PFSK-1 (cell line): Measurements from ENCODE around the gene ECE2.

Experiments used
- FOXP2 ChIP-seq: optimal IDR thresholded peaks from 2 replicates; pipeline ENCODE3; 2011; ENCODE audit warnings: borderline replicate concordance, control low read depth, inconsistent platforms; ENCODE audit not compliant: insufficient read depth; ENCODE audit errors: extremely low read length, extremely low read depth
- POLR2AphosphoS5 ChIP-seq: IDR thresholded peaks from 2 replicates; pipeline ENCODE4 v1.6.1; 2012; ENCODE audit warnings: low read depth, mild to moderate bottlenecking, control low read depth, low read length, moderate library complexity
- REST ChIP-seq, 2 experiments: IDR thresholded peaks; 2 replicates each; pipeline versions ENCODE4 v1.6.1 to v1.8.0; 2011 to 2012; ENCODE audit warnings: low read depth in 2 of 2, low read length in 2 of 2, control low read depth in 1 of 2, inconsistent platforms in 1 of 2, mild to moderate bottlenecking in 1 of 2, moderate library complexity in 1 of 2; ENCODE audit not compliant: insufficient read depth in 1 of 2
- SIN3A ChIP-seq: IDR thresholded peaks from 2 replicates; pipeline ENCODE4 v1.6.1; 2012; ENCODE audit warnings: mild to moderate bottlenecking, low read length, moderate library complexity, borderline replicate concordance; ENCODE audit not compliant: insufficient read depth
- TAF1 ChIP-seq: IDR thresholded peaks from 2 replicates; pipeline ENCODE4 v1.6.1; 2012; ENCODE audit warnings: low read length, control low read depth, borderline replicate concordance; ENCODE audit not compliant: insufficient read depth

Gene ECE2

GRCh38 chr3:184260724-184261269, 15.0 kb upstream of the ECE2 start:
- TF ChIP-seq TAF1 = no peak
- no peak for TF ChIP-seq SIN3A
- no peak for TF ChIP-seq FOXP2
- TF ChIP-seq REST (IDR thresholded peaks at IDR 0.05; ENCODE audit: insufficient read depth in 1 of 2, low read depth in 2 of 2, low read length in 2 of 2) = no peak
- TF ChIP-seq POLR2AphosphoS5 = no peak

- TF ChIP-seq POLR2AphosphoS5 (no peak), REST (IDR thresholded peaks at IDR 0.05; ENCODE audit: insufficient read depth in 1 of 2, low read depth in 2 of 2, low read length in 2 of 2) (0 out of 4 replicates have a peak, but pooled peaks of 1 of the 2 experiments have one; percentile 21), TAF1 (no peak), SIN3A (no peak), FOXP2 (no peak)
Observed at GRCh38 chr3:184261270-184261853, 14.5 kb upstream of the ECE2 start, which contains the start of gene CAMK2N2. Gene CAMK2N2 (minus strand): TSS chr3:184261553. CDS start chr3:184261285, 268 bp downstream.

GRCh38 chr3:184261854-184262763, 13.7 kb upstream of the ECE2 start:
- no peak for TF ChIP-seq FOXP2
- TF ChIP-seq SIN3A = no peak
- TF ChIP-seq POLR2AphosphoS5 = no peak
- no peak for TF ChIP-seq TAF1
- TF ChIP-seq REST (IDR thresholded peaks at IDR 0.05; ENCODE audit: insufficient read depth in 1 of 2, low read depth in 2 of 2, low read length in 2 of 2) = no peak

- no peak for TF ChIP-seq REST (IDR thresholded peaks at IDR 0.05; ENCODE audit: insufficient read depth in 1 of 2, low read depth in 2 of 2, low read length in 2 of 2)
- no peak for TF ChIP-seq TAF1
- no peak for TF ChIP-seq SIN3A
- TF ChIP-seq POLR2AphosphoS5 = no peak
- TF ChIP-seq FOXP2 = no peak
Observed at GRCh38 chr3:184262764-184263179, 13.1 kb upstream of the ECE2 start.
